Measurements from ENCODE around the gene MPC2. TPM values are rescaled to one million over a fixed set of nuclear protein-coding genes. Genes with fewer than 3 reads are reported as not detected.
"Not testable (repeated sequence)": the region's sequence is repeated elsewhere in the genome, so short reads cannot be mapped to it uniquely, and the experiment has no call there.

The MPC2 gene
- total RNA-seq, 1 donor from 2014 or later = 21.6 TPM

- DNase-seq (ENCODE audit: extremely low read depth, low read depth, low spot score) = no peak
Observed at GRCh38 chr1:167935216-167936067, 1.4 kb downstream of the MPC2 start.

GRCh38 chr1:167934426-167935215 lies 2.3 kb downstream of the MPC2 start:
- no peak for DNase-seq (ENCODE audit: extremely low read depth, low read depth, low spot score)

- DNase-seq (ENCODE audit: extremely low read depth, low read depth, low spot score) = no peak
Observed at GRCh38 chr1:167933788-167934187, 3.1 kb downstream of the MPC2 start.

GRCh38 chr1:167929725-167930124 lies 7.1 kb downstream of the MPC2 start:
- DNase-seq (ENCODE audit: extremely low read depth, low read depth, low spot score) = no peak

- DNase-seq (ENCODE audit: extremely low read depth, low read depth, low spot score) = not testable (repeated sequence)
Observed at GRCh38 chr1:167928919-167929318, 8.0 kb downstream of the MPC2 start.

- no peak for DNase-seq (ENCODE audit: extremely low read depth, low read depth, low spot score)
Observed at GRCh38 chr1:167928457-167928852, 8.4 kb downstream of the MPC2 start.

- DNase-seq (ENCODE audit: extremely low read depth, low read depth, low spot score) = no peak
Observed at GRCh38 chr1:167927046-167927754, 9.7 kb downstream of the MPC2 start.

GRCh38 chr1:167926486-167926997 lies 10.3 kb downstream of the MPC2 start:
- no peak for DNase-seq (ENCODE audit: extremely low read depth, low read depth, low spot score)

- no peak for DNase-seq (ENCODE audit: extremely low read depth, low read depth, low spot score)
Observed at GRCh38 chr1:167924543-167925231, 12.2 kb downstream of the MPC2 start.

GRCh38 chr1:167924102-167924501 lies 12.8 kb downstream of the MPC2 start:
- DNase-seq (ENCODE audit: extremely low read depth, low read depth, low spot score) = no peak

GRCh38 chr1:167923324-167924056 lies 13.4 kb downstream of the MPC2 start:
- DNase-seq (ENCODE audit: extremely low read depth, low read depth, low spot score) = no peak

- DNase-seq (ENCODE audit: extremely low read depth, low read depth, low spot score) = no peak
Observed at GRCh38 chr1:167922611-167923074, 14.2 kb downstream of the MPC2 start.

- no peak for DNase-seq (ENCODE audit: extremely low read depth, low read depth, low spot score)
Observed at GRCh38 chr1:167922023-167922422, 14.8 kb downstream of the MPC2 start.

GRCh38 chr1:167916766-167917511 lies 19.9 kb downstream of the MPC2 start:
- no peak for DNase-seq (ENCODE audit: extremely low read depth, low read depth, low spot score)

GRCh38 chr1:167915569-167915968 lies 21.3 kb downstream of the MPC2 start:
- DNase-seq (ENCODE audit: extremely low read depth, low read depth, low spot score) = no peak

GRCh38 chr1:167913895-167914496 lies 22.9 kb downstream of the MPC2 start, which contains the start of gene ADCY10:
Gene ADCY10 (minus strand): TSS chr1:167914134. CDS start chr1:167905140, 8,994 bp downstream.
- no peak for DNase-seq (ENCODE audit: extremely low read depth, low read depth, low spot score)

GRCh38 chr1:167912294-167912693 lies 24.6 kb downstream of the MPC2 start:
- no peak for DNase-seq (ENCODE audit: extremely low read depth, low read depth, low spot score)

GRCh38 chr1:167911413-167911812 lies 25.5 kb downstream of the MPC2 start:
- no peak for DNase-seq (ENCODE audit: extremely low read depth, low read depth, low spot score)

Data from glomerular endothelial cell (primary cell).